ENCODE results near the gene IL18.

IL18 gene

DNA sequence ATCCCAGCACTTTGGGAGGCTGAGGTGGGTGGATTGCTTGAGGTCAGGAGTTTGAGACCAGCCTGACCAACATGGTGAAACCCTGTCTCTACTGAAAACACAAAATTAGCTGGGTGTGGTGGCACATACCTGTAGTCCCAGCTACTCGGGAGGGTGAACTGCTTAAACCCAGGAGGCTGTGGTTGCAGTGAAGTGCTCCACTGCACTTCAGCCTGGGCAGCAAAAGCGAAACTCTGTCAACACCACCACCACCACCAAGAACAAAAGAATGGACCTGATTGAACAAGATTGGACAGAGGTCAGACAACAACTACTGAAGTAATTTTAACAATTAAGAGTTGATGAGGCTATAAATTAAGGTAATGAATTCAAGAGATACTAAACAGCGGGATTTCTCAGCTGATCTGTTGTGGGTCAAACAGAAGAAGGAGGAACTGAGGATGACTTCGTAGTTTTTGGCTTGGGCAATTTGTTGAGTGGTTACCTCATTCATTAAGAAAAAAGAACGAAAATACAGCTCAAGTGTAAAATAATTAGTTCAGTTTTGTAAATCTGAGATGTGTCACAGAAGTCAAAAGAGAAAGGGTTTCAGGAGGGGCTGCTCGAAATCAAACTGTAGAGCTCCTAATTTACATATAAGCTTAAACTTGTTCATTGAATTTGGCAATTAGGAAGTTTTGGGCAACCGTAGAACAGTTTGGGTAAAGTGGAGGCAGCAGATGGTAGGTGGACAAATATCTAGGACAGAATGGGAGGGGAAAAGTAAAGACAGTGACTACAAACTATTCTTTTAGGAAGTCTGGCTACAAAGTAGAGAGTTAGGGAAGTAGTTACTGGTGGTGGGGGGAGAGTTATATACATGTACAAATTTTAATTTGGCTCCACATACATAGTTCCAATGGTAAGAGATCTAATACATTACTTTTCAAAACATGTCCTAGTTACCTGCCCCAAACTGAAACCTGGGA, 4.5 kb downstream of the IL18 start:
- no peak for TF ChIP-seq ZFX (IDR thresholded peaks at IDR 0.05; ENCODE audit: borderline replicate concordance)
- TF ChIP-seq, protein P1, sequence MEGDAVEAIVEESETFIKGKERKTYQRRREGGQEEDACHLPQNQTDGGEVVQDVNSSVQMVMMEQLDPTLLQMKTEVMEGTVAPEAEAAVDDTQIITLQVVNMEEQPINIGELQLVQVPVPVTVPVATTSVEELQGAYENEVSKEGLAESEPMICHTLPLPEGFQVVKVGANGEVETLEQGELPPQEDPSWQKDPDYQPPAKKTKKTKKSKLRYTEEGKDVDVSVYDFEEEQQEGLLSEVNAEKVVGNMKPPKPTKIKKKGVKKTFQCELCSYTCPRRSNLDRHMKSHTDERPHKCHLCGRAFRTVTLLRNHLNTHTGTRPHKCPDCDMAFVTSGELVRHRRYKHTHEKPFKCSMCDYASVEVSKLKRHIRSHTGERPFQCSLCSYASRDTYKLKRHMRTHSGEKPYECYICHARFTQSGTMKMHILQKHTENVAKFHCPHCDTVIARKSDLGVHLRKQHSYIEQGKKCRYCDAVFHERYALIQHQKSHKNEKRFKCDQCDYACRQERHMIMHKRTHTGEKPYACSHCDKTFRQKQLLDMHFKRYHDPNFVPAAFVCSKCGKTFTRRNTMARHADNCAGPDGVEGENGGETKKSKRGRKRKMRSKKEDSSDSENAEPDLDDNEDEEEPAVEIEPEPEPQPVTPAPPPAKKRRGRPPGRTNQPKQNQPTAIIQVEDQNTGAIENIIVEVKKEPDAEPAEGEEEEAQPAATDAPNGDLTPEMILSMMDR (IDR thresholded peaks at IDR 0.05) = no peak

DNA sequence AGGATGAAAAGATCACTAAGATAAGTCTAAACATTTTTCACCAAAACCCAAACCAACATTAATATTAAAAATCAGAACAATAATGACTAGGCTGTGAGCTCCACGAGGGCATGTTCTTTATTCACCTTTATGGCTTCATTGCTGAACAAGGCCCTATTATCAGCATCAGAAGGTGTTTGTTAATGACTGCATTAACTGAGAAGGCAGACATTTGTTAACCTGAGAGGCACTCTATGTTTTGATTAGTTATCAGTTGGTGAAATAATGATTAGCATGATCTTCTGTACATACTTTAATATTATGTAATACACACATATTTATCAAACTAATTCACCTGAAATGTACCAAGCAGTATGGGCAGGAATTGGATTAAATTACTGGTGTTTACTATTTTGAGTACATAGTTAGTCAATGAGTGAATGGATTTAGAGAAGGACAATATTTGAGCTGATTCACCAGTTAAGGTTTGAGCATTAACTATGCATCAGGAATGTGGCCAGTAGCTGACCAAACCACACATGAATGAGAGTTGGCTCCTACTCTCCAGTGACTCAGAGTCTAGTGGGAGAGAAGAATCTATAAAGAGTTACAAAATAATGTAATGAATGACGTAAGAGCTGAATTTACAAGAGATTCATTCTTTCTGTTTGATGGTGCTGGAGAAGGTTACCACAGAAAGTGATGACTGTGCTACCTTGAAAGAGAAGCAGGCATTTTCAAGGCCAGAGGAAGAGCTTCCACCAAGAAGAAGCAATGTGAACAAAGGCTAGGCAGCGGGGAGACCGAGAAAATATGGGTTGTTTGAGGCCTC, 6.7 kb downstream of the IL18 start:
- no peak for TF ChIP-seq ZFX (IDR thresholded peaks at IDR 0.05; ENCODE audit: borderline replicate concordance)
- TF ChIP-seq, protein P1 (IDR thresholded peaks at IDR 0.05) = no peak
- H3K27ac ChIP-seq = no peak overlapping the region

More for the DNA sequence above, 4.5 kb downstream of the IL18 start:
- H3K27ac ChIP-seq = no peak overlapping the region

DNA sequence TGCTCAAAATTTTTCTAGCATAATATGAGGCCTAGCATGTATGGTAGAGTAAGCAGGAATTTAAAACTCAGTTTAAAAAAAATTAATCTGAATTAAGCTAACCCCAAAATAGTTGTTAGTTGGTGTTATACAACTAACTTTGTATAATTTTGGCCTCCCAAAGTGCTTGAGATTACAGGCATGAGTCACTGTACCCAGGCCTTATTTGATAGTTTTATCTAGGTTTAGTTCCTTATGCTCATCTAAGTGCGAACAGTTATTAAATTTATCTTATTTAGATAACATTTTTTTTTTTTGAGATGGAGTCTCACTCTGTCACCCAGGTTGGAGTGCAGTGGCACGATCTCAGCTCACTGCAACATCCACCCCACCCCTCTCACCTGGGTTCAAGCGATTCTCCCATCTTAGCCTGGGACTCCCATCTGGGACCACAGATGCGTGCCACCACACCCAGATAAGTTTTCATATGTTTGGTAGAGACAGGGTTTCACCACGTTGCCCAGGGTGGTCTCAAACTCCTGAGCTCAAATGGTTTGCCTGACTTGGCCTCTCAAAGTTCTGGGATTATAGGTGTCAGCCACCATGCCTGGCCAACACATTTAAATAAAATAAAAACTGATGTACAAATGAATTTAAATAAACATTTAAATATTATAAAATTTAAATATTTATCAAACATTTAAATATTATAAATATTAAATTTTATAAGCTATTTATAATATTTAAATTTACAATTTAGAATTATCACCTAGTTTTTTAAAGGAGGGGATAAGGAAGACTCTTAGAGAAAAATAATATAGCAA, 7.5 kb downstream of the IL18 start:
- TF ChIP-seq, protein P1 (IDR thresholded peaks at IDR 0.05) = no peak
- no peak for TF ChIP-seq ZFX (IDR thresholded peaks at IDR 0.05; ENCODE audit: borderline replicate concordance)
- no peak overlapping the region for H3K27ac ChIP-seq

DNA sequence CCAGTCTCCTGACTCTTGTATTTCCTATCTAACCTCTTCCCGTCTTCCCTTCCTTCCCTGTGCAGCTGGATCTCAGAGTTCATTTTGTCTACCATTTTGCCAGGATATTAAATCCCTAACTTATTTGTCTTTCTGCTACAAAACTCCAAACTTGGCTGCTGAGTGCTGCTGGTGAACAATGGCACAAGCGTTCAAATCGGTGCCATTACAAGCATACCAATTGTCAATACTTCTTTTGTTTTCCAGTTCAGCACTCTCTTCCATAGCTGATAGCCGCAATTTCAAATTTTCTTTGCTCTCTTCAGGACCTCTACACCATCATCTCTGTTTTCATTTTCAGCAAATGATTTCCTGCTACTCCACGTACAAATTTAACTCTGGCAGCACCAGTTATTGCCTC, 13.4 kb downstream of the IL18 start:
- no peak overlapping the region for H3K27ac ChIP-seq
- TF ChIP-seq, protein P1 (IDR thresholded peaks at IDR 0.05) = no peak
- TF ChIP-seq ZFX (IDR thresholded peaks at IDR 0.05; ENCODE audit: borderline replicate concordance) = no peak

DNA sequence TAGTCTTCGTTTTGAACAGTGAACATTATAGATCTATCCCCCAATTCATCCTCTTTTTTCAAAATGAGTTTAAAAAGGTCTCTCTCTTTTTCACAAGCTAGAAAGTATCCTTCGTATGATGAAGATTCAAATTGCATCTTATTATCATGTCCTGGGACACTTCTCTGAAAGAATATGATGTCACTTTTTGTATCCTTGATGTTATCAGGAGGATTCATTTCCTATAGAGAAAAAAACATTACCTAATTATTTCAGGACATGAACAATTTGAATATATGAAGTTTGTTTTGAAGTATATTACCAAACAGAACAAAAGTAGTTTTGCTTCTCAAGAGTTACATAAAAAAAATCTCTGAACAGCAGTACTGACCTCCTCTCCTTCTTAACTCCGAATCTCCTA, 20.3 kb downstream of the IL18 start:
- TF ChIP-seq, protein P1 (IDR thresholded peaks at IDR 0.05) = no peak
- no peak for TF ChIP-seq ZFX (IDR thresholded peaks at IDR 0.05; ENCODE audit: borderline replicate concordance)
- no peak overlapping the region for H3K27ac ChIP-seq

DNA sequence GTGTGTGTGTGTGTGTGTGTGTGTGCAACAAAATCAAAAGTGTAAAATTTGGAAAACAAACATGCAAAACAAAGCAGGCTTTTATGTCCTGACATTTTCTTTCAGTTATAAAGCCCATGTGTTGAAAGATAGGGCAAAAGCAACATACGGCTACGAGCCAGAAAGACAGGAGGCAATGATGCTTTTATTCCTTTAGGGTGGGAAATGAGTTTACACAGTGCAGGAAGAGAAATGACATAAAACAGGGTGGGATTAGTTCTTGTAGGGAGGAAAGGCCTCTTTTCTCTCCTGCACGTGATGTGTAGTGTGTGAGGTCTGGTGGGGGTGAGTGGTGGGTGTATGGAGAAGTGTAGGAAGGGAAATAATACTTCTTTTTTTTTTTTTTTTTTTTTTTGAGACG, 29.4 kb downstream of the IL18 start:
- H3K27ac ChIP-seq = no peak overlapping the region
- no peak for TF ChIP-seq ZFX (IDR thresholded peaks at IDR 0.05; ENCODE audit: borderline replicate concordance)
- TF ChIP-seq, protein P1 (IDR thresholded peaks at IDR 0.05) = no peak
